Measurements from ENCODE around the gene FTO. TPM values are rescaled to one million over a fixed set of nuclear protein-coding genes. Genes with fewer than 3 reads are reported as not detected.

The FTO gene
- total RNA-seq, 1 experiment from 2014 or later, result 78.3 TPM

DNA sequence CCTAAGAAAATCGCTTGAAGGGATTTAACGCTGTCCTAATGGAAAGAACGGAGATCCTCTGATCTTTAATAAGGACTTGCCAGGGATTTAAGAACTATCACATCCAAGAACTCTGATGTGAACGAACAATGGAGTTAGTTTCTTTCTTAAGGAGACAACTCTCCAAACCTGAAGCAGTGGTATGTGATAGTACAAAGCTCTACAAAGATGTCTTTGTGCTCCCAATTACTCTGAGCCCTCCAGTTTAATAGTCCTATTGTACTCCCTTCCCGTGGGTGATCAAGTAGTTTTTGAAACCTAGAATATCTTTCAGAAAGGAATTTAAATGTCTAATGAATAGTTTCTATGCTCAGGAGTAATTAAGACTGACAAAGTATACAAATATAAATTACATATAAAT lies 123.8 kb downstream of the FTO start:
- intact Hi-C loops (cut with micrococcal nuclease; ENCODE audit: unreplicated experiment), result no loop called here
- Mint-ChIP-seq H3K4me1 (ENCODE audit: low read depth, unreplicated experiment) (no peaks in the 10 kb centered on the region), H3K4me3 (ENCODE audit: unreplicated experiment) (no peak overlapping the region), H3K27me3 (ENCODE audit: insufficient read depth, unreplicated experiment) (no peaks in the 10 kb centered on the region), H3K27ac (ENCODE audit: unreplicated experiment) (no peak overlapping the region), H3K9me3 (ENCODE audit: unreplicated experiment) (no peaks in the 10 kb centered on the region), H3K36me3 (ENCODE audit: insufficient read depth, unreplicated experiment) (no peaks in the 10 kb centered on the region)
- ChIA-PET POLR2A (no interaction called here), CTCF (interaction anchor here (0.6 kb wide), 1 partner anchor 23 kb away, joined by 4 read pairs; no protein-coding TSS in a partner anchor)
- no TSS peak for BruUV-seq (replicated peaks)
- no peak for DNase-seq
- H3K9me3 ChIP-seq, result no peaks in the 10 kb centered on the region
- H3K4me3 ChIP-seq (ENCODE audit: low read depth, low read length), result no peak overlapping the region
- H3K36me3 ChIP-seq (ENCODE audit: control insufficient read depth, insufficient read depth, low read length), result no peaks in the 10 kb centered on the region
- H3K4me1 ChIP-seq, result peaks cover 6% of the 10 kb centered on the region
- TF ChIP-seq, protein P1, sequence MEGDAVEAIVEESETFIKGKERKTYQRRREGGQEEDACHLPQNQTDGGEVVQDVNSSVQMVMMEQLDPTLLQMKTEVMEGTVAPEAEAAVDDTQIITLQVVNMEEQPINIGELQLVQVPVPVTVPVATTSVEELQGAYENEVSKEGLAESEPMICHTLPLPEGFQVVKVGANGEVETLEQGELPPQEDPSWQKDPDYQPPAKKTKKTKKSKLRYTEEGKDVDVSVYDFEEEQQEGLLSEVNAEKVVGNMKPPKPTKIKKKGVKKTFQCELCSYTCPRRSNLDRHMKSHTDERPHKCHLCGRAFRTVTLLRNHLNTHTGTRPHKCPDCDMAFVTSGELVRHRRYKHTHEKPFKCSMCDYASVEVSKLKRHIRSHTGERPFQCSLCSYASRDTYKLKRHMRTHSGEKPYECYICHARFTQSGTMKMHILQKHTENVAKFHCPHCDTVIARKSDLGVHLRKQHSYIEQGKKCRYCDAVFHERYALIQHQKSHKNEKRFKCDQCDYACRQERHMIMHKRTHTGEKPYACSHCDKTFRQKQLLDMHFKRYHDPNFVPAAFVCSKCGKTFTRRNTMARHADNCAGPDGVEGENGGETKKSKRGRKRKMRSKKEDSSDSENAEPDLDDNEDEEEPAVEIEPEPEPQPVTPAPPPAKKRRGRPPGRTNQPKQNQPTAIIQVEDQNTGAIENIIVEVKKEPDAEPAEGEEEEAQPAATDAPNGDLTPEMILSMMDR (IDR thresholded peaks at IDR 0.05; ENCODE audit: insufficient read depth in 1 of 2, low read depth in 1 of 2, low read length in 1 of 2, severe bottlenecking in 1 of 2, unreplicated experiment in 1 of 2), result no peak
- no peaks in the 10 kb centered on the region for H3K27me3 ChIP-seq (replicated peaks; ENCODE audit: control insufficient read depth, insufficient read depth, low read length)

DNA sequence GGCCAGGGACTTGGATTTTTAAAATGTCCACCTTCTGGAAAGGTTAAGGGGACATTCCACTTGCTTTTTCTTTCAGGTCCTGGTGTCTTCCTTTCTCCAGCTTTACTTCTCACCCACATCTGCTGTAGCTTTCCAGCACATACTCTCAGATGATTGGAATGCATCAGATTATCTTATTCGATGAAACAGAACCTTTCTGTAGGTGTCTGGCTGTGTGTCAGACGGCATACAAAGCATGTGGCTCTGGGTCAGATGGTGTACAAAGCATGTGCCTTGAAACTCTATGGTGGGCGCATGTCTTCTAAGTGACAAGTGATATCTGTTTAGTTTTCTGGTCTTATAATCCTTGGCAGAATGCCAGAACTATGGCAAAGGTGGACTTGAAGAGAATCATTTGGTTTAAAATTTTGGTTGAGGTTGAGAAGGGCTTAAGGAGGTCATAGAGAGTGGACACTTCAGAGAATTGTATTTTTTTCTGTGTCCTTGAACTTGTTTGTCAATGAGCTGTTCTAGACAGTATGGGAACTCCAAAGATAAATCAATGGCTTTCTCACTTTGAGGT lies 125.3 kb downstream of the FTO start:
- H3K36me3 Mint-ChIP-seq (ENCODE audit: insufficient read depth, unreplicated experiment), result no peaks in the 10 kb centered on the region
- H3K9me3 ChIP-seq, result no peaks in the 10 kb centered on the region
- TF ChIP-seq, protein P1 (IDR thresholded peaks at IDR 0.05; ENCODE audit: insufficient read depth in 1 of 2, low read depth in 1 of 2, low read length in 1 of 2, severe bottlenecking in 1 of 2, unreplicated experiment in 1 of 2), result no peak
- ChIA-PET CTCF (no interaction called here), POLR2A (no interaction called here)
- no peaks in the 10 kb centered on the region for H3K27me3 Mint-ChIP-seq (ENCODE audit: insufficient read depth, unreplicated experiment)
- no peaks in the 10 kb centered on the region for H3K36me3 ChIP-seq (ENCODE audit: control insufficient read depth, insufficient read depth, low read length)
- H3K27ac Mint-ChIP-seq (ENCODE audit: unreplicated experiment), result no peak overlapping the region
- BruUV-seq (replicated peaks), result no TSS peak
- intact Hi-C loops (cut with micrococcal nuclease; ENCODE audit: unreplicated experiment), result no loop called here
- no peak overlapping the region for H3K4me3 ChIP-seq (ENCODE audit: low read depth, low read length)
- no peaks in the 10 kb centered on the region for H3K9me3 Mint-ChIP-seq (ENCODE audit: unreplicated experiment)
- H3K27me3 ChIP-seq (replicated peaks; ENCODE audit: control insufficient read depth, insufficient read depth, low read length), result no peaks in the 10 kb centered on the region
- H3K4me3 Mint-ChIP-seq (ENCODE audit: unreplicated experiment), result no peak overlapping the region
- no peaks in the 10 kb centered on the region for H3K4me1 Mint-ChIP-seq (ENCODE audit: low read depth, unreplicated experiment)
- no peaks in the 10 kb centered on the region for H3K4me1 ChIP-seq
- DNase-seq, result no peak

DNA sequence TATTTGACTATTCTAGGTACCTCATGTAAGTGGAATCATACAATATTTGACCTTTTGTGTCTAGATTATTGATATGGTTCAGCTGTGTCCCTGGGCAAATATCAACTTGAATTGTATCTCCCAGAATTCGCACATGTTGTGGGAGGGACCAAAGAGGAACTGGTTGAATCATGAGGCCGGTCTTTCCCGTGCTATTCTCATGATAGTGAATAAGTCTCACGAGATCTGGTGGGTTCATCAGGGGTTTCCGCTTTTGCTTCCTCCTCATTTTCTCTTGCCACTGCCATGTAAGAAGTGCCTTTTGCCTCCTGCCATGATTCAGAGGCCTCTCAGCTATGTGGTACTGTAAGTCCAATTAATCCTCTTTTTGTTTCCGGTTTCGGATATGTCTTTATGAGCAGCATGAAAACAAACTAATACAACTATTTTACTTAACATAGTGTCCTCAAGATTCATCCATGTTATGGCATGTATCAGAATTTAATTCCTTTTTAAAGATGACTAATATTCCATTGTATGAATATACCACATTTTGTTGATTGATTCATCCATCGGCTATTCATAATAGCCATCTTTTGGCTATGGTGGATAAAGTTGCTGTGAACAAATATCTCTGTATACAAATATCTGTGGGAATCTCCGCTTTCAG lies 129.1 kb downstream of the FTO start:
- Mint-ChIP-seq H3K27me3 (ENCODE audit: insufficient read depth, unreplicated experiment) (no peaks in the 10 kb centered on the region), H3K27ac (ENCODE audit: unreplicated experiment) (no peak overlapping the region), H3K36me3 (ENCODE audit: insufficient read depth, unreplicated experiment) (no peaks in the 10 kb centered on the region), H3K4me1 (ENCODE audit: low read depth, unreplicated experiment) (peaks cover 24% of the 10 kb centered on the region), H3K4me3 (ENCODE audit: unreplicated experiment) (no peak overlapping the region), H3K9me3 (ENCODE audit: unreplicated experiment) (no peaks in the 10 kb centered on the region)
- Histone ChIP-seq H3K36me3 (ENCODE audit: control insufficient read depth, insufficient read depth, low read length) (0 out of 2 replicates have a peak, but pooled peaks cover under 1% of the 10 kb centered on the region), H3K9me3 (no peaks in the 10 kb centered on the region), H3K27me3 (replicated peaks; ENCODE audit: control insufficient read depth, insufficient read depth, low read length) (no peaks in the 10 kb centered on the region), H3K4me1 (no peaks in the 10 kb centered on the region), H3K4me3 (ENCODE audit: low read depth, low read length) (no peak overlapping the region)
- DNase-seq, result no peak
- CTCF ChIA-PET, result no interaction called here
- intact Hi-C loops (cut with micrococcal nuclease; ENCODE audit: unreplicated experiment), result loop anchor here (5.0 kb wide), 1 partner anchor 869 kb away; no protein-coding TSS in a partner anchor
- TF ChIP-seq, protein P1 (IDR thresholded peaks at IDR 0.05; ENCODE audit: insufficient read depth in 1 of 2, low read depth in 1 of 2, low read length in 1 of 2, severe bottlenecking in 1 of 2, unreplicated experiment in 1 of 2), result no peak
- POLR2A ChIA-PET, result no interaction called here
- BruUV-seq (replicated peaks), result no TSS peak
